Activated naive CD4-positive, alpha-beta T cell treated with anti-CD3 and anti-CD28 coated beads, Interleukin-2, amount 50 U/mL, for 24 hours (primary cell): ENCODE measurements around the gene LINC01488.

Experiments used
- H3K27ac Mint-ChIP-seq: one replicate; pipeline ENCODE4 v1.8.0; 2021; ENCODE audit warnings: mild to moderate bottlenecking, mixed read lengths
- H3K27me3 Mint-ChIP-seq: one replicate; pipeline ENCODE4 v1.8.0; 2021; ENCODE audit warnings: mixed read lengths
- H3K36me3 Mint-ChIP-seq: one replicate; pipeline ENCODE4 v1.8.0; 2021; ENCODE audit warnings: mixed read lengths
- H3K4me1 Mint-ChIP-seq: one replicate; pipeline ENCODE4 v1.8.0; 2021; ENCODE audit warnings: mixed read lengths
- H3K4me3 Mint-ChIP-seq: one replicate; pipeline ENCODE4 v1.8.0; 2021; ENCODE audit warnings: mild to moderate bottlenecking, mixed read lengths
- H3K9me3 Mint-ChIP-seq: one replicate; pipeline ENCODE4 v1.8.0; 2021; ENCODE audit warnings: mixed read lengths

Gene LINC01488

DNA sequence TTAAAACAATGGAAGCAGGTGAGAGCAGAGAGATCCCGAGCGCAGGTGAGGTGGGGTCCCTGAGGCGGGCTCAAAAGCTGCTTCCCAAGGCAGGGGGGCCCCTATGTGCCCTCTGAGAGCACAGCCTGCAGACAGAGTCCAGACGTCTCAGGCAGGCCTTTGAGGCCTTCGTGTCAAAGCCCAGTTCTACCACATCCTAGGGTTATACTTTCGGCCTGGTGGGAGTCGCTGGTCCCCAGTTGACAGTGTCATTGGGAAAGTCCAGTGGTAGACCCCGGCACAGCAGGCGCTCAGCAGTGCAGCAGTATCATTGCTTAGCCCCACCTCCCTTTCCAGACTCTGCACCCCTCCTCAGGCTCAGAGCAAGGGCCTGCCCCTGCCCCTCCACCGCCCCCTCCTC lies 9.1 kb downstream of the LINC01488 start:
- Mint-ChIP-seq H3K27ac (peak overlapping the region; percentile 8), H3K4me3 (no peak overlapping the region), H3K4me1 (no peaks in the 10 kb centered on the region), H3K27me3 (peaks cover 2% of the 10 kb centered on the region), H3K36me3 (no peaks in the 10 kb centered on the region), H3K9me3 (no peaks in the 10 kb centered on the region)

DNA sequence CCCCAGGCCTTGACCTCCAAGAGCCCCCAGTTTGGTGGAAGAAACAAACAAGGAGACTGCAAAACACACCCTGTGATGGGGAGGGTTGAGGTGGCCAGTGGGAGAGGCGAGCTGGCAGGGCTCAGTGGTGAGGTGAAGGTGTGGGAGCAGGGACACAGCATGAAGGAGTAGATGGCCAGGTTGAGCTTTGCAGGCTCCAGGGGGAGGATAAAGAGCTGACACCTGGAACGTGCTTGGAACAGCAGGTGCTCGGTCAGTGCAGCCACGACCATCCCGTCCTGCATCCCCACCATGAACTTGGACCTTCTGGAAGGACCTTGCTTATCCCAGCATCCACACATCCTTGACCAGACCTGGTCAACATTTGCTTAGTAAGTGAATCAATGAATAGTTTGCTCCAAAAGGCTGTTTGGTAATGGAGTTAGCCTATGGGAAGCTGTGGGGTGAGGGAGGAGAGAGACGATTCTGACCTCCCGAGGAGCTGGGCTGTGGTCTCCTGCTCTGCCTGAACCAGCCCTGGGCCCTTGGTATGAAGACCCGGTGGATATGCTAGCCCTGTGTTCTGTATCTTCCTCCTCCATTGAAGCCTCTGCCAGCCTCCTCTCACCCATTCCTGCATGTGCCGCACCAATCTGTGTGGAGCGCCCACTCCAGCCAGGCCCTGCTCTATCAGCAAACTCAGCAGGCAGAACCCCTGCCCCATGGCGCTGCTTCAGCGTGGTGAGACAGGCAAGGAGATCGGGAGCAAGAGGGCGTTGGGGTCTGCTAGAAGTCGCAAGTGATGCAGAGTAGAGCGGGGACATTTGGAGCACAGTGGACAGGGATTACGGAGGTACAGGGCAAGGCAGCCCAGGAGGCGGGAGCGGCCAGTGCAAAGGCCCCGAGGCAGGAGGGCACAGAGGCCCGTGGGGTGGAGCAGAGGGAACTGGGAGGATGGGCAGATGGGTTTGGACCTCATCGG lies 9.9 kb downstream of the LINC01488 start:
- Mint-ChIP-seq H3K36me3 (no peaks in the 10 kb centered on the region), H3K4me1 (no peaks in the 10 kb centered on the region), H3K9me3 (no peaks in the 10 kb centered on the region), H3K4me3 (no peak overlapping the region), H3K27ac (no peak overlapping the region), H3K27me3 (peaks cover 4% of the 10 kb centered on the region)

GRCh38 chr11:69492201-69492991 lies 10.9 kb downstream of the LINC01488 start:
- H3K9me3 Mint-ChIP-seq: no peaks in the 10 kb centered on the region
- no peak overlapping the region for H3K27ac Mint-ChIP-seq
- H3K36me3 Mint-ChIP-seq: no peaks in the 10 kb centered on the region
- peaks cover 4% of the 10 kb centered on the region for H3K27me3 Mint-ChIP-seq
- no peaks in the 10 kb centered on the region for H3K4me1 Mint-ChIP-seq
- no peak overlapping the region for H3K4me3 Mint-ChIP-seq

- Mint-ChIP-seq H3K9me3 (no peaks in the 10 kb centered on the region), H3K27me3 (peaks cover 4% of the 10 kb centered on the region), H3K4me3 (no peak overlapping the region), H3K4me1 (peaks cover 4% of the 10 kb centered on the region), H3K27ac (no peak overlapping the region), H3K36me3 (no peaks in the 10 kb centered on the region)
These were observed 12.7 kb downstream of the LINC01488 start for GRCh38 chr11:69493931-69494821.

DNA sequence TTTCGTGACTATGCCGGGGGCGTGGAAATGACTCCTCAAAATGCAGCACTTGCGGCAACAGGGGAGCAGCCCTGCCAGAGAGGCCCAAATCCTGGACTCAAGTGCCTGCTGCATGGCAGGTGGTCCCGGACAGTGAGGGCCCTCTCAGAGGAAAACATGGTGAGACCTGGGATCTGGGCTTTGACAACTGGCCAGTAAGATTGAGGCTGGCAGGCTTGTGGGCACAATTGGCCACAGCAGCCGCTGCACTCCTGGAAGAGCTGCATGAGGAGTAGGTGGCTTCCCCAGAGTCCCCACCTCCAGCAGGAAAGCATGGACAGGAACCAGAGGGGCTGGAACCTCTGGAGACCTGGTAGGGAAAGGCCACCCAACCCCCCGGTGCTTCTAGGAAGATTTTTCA lies 13.4 kb downstream of the LINC01488 start:
- Mint-ChIP-seq H3K9me3 (no peaks in the 10 kb centered on the region), H3K27me3 (peaks cover 4% of the 10 kb centered on the region), H3K4me1 (peaks cover 4% of the 10 kb centered on the region), H3K36me3 (no peaks in the 10 kb centered on the region), H3K4me3 (no peak overlapping the region), H3K27ac (no peak overlapping the region)

DNA sequence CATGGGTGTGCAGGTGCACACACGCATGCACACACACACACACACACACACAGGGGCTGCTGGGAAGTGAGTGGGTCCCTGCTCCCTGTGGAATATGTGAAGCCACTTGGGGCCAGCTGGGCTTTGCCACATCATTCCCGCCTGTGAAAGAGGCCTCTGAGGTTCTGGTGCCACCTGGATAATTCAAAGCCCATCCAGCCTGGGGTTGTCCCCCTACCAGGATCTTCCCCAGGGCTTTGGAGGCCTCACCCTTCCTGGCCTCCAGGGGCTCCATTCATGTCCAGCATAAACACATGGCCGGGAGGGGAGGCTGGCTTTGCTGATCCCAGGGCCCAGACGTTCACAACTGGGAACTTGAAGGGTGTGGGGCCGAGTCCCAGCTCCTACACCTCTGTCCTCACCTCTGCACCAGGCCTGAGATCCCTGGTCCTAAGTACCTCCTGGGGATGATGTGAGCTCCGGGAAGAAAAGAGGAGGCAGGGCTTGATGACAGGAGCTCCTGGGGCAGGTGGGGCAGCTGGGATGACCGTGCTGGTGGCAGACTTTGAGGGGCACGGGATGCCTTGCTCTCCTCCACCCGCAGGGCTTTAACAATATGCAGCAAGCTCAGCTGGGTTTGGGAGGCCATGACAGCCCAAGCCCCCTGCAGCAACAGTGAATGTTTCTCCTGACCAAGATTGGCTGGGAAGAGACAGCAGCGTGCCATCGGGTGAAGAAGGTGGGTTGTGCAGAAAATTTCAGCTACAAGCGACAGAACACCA lies 14.2 kb downstream of the LINC01488 start:
- Mint-ChIP-seq H3K27ac (no peak overlapping the region), H3K4me1 (peaks cover 4% of the 10 kb centered on the region), H3K4me3 (no peak overlapping the region), H3K27me3 (peaks cover 4% of the 10 kb centered on the region), H3K9me3 (no peaks in the 10 kb centered on the region), H3K36me3 (no peaks in the 10 kb centered on the region)

DNA sequence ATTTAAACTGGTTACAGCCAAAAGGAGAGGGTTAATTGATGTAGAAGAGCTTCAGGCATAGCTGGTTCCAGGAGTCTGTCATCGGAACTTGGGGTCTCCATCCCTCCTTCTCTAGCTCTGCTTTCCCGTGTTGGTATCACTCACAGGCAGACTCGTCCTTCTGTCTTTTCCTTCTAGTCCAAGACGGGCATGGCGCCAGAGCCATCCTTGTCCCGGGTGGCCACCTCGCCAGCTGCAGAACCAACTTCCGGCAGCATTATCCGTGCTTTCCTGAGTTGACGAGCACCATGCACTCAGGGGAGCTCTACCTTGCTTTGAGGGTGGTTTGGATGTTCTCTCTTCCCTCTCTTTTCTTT lies 14.7 kb downstream of the LINC01488 start:
- no peak overlapping the region for H3K4me3 Mint-ChIP-seq
- H3K27ac Mint-ChIP-seq: no peak overlapping the region
- no peaks in the 10 kb centered on the region for H3K36me3 Mint-ChIP-seq
- no peaks in the 10 kb centered on the region for H3K9me3 Mint-ChIP-seq
- peaks cover 4% of the 10 kb centered on the region for H3K27me3 Mint-ChIP-seq
- peaks cover 4% of the 10 kb centered on the region for H3K4me1 Mint-ChIP-seq

DNA sequence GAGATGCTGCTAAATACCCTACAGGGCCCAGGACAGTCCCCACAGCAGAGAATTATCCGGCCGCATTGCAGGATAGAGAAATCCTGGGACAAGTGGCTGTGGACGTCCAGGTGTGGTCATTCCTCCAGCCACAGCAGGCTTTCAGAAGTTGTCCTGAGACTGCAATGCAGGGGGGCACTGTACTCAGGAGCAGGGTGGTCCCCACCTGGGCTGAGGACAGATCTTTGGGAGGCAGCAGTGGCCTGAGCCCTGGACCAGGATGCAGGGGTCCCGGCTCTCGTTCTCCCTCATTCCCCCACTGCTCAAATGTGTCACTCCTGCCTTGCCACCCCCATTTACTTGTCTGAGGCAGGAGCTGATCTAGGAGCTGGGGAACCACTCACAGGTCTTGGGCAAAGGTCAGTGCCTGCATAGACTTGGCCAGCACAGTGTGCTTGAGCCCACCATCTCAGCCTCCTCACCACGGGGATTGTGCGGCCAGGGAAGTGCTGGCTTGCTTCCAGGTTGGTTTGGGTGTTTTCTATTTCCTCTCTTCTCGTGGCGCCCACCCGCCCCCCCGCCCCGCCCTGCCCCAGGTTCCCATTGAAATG lies 15.3 kb downstream of the LINC01488 start:
- Mint-ChIP-seq H3K27ac (no peak overlapping the region), H3K27me3 (peaks cover 4% of the 10 kb centered on the region), H3K36me3 (no peaks in the 10 kb centered on the region), H3K4me3 (no peak overlapping the region), H3K4me1 (peaks cover 4% of the 10 kb centered on the region), H3K9me3 (no peaks in the 10 kb centered on the region)

DNA sequence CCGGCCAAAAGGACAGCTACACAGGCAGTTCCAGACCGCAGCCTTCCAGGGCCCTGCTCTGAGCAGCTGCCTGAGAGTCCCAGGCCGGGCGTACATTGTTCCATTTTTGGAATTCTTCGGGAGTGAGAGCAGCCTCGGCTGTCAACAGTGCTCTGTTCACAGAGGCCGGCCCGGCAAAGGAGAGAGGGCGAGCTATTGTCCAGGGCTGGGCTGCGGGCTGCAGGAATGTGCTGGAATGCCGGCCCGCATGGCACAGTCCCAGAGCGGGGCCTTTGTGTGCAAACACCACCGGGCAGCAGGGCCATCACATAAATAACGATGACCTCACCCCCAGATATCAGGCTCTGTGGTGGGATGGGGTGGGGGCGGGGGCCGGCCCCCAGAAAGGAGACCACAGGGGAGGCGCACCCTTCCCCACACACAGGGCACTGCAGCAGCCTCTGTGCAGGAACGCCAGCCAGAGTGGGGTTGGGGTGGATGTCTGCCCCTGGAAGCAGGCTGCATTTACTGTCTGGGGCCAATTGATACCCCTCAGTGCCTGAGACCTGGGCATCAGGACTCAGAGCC lies 15.8 kb downstream of the LINC01488 start:
- peaks cover 4% of the 10 kb centered on the region for H3K4me1 Mint-ChIP-seq
- no peak overlapping the region for H3K27ac Mint-ChIP-seq
- H3K4me3 Mint-ChIP-seq: no peak overlapping the region
- no peaks in the 10 kb centered on the region for H3K9me3 Mint-ChIP-seq
- peaks cover 4% of the 10 kb centered on the region for H3K27me3 Mint-ChIP-seq
- no peaks in the 10 kb centered on the region for H3K36me3 Mint-ChIP-seq

DNA sequence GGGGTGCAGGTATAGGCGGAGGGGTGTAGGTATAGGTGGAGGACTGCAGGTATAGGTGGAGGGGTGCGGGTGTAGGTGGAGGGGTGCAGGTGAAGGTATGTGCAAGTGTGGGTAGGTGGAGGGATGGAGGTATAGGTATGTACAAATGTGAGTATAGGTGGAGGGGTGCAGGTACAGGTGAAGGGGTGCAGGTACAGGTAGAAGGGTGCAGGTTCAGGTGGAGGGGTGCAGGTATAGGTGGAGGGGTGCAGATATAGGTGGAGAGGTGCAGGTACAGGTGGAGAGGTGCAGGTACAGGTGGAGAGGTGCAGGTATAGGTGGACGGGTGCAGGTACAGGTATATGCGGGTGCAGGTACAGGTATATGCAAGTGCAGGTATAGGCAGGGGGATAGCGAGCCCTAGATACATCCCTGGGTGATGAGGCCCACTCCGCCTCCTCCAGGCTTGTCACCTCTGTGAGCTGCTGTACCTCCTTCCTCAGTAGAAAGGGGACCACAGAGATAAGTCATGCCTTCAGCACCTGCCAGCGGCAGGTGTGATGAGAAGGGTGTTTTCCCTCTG lies 17.2 kb downstream of the LINC01488 start:
- no peak overlapping the region for H3K4me3 Mint-ChIP-seq
- no peaks in the 10 kb centered on the region for H3K9me3 Mint-ChIP-seq

GRCh38 chr11:69499186-69499917 lies 17.9 kb downstream of the LINC01488 start:
- H3K4me1 Mint-ChIP-seq: peaks cover 8% of the 10 kb centered on the region
- no peaks in the 10 kb centered on the region for H3K36me3 Mint-ChIP-seq
- H3K27ac Mint-ChIP-seq: no peak overlapping the region
- H3K4me3 Mint-ChIP-seq: no peak overlapping the region
- H3K27me3 Mint-ChIP-seq: peaks cover 2% of the 10 kb centered on the region
- no peaks in the 10 kb centered on the region for H3K9me3 Mint-ChIP-seq

More for the DNA sequence above, 17.2 kb downstream of the LINC01488 start:
- no peaks in the 10 kb centered on the region for H3K36me3 Mint-ChIP-seq
- peaks cover 7% of the 10 kb centered on the region for H3K4me1 Mint-ChIP-seq
- H3K27me3 Mint-ChIP-seq: peaks cover 4% of the 10 kb centered on the region
- no peak overlapping the region for H3K27ac Mint-ChIP-seq

- no peaks in the 10 kb centered on the region for H3K9me3 Mint-ChIP-seq
- no peaks in the 10 kb centered on the region for H3K36me3 Mint-ChIP-seq
- H3K27ac Mint-ChIP-seq: no peak overlapping the region
- H3K27me3 Mint-ChIP-seq: peaks cover 2% of the 10 kb centered on the region
- peaks cover 8% of the 10 kb centered on the region for H3K4me1 Mint-ChIP-seq
- H3K4me3 Mint-ChIP-seq: no peak overlapping the region
These were observed 18.4 kb downstream of the LINC01488 start for GRCh38 chr11:69499918-69500284.

- Mint-ChIP-seq H3K4me3 (no peak overlapping the region), H3K36me3 (no peaks in the 10 kb centered on the region), H3K4me1 (peaks cover 8% of the 10 kb centered on the region), H3K27me3 (peaks cover 2% of the 10 kb centered on the region), H3K27ac (no peak overlapping the region), H3K9me3 (no peaks in the 10 kb centered on the region)
These were observed 19.0 kb downstream of the LINC01488 start for GRCh38 chr11:69500285-69501120.
